ENCODE measurements around the gene LGALS1.
A peak's percentile ranks its signal among the peaks of the same experiment; 100 is the strongest.

LGALS1 gene

DNA sequence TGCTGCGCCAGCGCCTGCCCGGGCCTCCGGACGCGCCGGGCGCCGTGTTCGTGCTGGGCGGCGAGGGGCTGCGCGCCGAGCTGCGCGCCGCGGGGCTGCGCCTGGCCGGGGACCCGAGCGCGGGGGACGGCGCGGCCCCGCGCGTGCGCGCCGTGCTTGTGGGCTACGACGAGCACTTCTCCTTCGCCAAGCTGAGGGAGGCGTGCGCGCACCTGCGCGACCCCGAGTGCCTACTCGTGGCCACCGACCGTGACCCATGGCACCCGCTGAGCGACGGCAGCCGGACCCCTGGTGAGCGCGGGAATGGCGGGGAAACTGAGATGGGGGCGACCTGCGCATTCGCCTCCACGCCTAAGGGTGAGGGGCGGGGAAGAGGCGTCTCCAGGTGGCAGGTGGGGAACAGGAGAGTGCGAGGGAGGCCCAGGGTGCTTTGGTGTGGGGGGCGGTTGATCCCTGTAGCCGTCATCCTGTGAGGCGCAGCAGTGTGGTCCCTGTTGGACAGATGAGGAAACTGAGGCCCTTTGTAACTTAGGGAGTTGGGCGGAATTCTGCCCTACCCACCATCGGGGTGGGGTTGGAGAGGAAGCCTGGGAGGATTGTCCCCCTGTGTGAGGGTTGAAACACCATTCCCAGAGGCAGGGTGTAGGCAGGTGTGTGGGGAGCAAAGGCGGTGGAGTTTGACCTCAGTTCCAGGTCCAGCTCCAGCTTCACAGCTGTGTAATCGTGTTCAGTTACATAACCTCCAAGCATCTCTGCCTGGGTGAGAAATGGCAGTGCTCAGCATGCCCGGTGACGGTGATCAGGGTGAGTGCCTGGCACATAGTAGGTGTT lies 16.2 kb upstream of the LGALS1 start:
- Histone ChIP-seq H3K9ac (ENCODE audit: low read depth, low read length) (peak overlapping the region; percentile 9), H3K4me3 (ENCODE audit: low read depth, low read length) (peak overlapping the region; percentile 66), H3K36me3 (ENCODE audit: control insufficient read depth, insufficient read depth, low read length) (peaks cover 3% of the 10 kb centered on the region), H3K4me1 (ENCODE audit: control insufficient read depth, insufficient read depth, low read length) (peaks cover 2% of the 10 kb centered on the region), H3K27me3 (ENCODE audit: control insufficient read depth, insufficient read depth, low read length) (no peaks in the 10 kb centered on the region), H3K9me3 (ENCODE audit: control insufficient read depth, insufficient read depth, low read length) (no peaks in the 10 kb centered on the region)

- peak overlapping the region; percentile 66 for H3K4me3 ChIP-seq (ENCODE audit: low read depth, low read length)
- H3K4me1 ChIP-seq (ENCODE audit: control insufficient read depth, insufficient read depth, low read length) = peaks cover 2% of the 10 kb centered on the region
- H3K36me3 ChIP-seq (ENCODE audit: control insufficient read depth, insufficient read depth, low read length) = peaks cover 3% of the 10 kb centered on the region
- no peaks in the 10 kb centered on the region for H3K27me3 ChIP-seq (ENCODE audit: control insufficient read depth, insufficient read depth, low read length)
- H3K9me3 ChIP-seq (ENCODE audit: control insufficient read depth, insufficient read depth, low read length) = no peaks in the 10 kb centered on the region
- H3K9ac ChIP-seq (ENCODE audit: low read depth, low read length) = no peak overlapping the region
Measured at GRCh38 chr22:37659897-37660708, 15.3 kb upstream of the LGALS1 start.

DNA sequence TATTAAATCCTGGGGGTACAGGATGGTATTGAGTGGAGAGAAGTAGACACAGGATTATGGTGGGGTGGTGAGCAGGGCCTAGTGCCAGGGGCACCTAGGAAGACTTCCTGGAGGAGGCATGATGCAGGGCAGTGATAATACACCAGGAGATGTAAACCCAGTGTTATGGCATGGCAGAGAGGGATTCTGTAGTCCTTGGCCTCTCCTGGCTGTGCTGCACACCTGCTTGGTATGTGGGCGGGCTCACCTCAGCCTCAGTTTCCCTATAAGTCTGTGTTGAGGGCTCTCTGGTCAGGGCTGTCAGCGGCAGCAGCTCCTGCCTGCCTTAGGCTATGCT lies 14.8 kb upstream of the LGALS1 start:
- peaks cover 8% of the 10 kb centered on the region for H3K36me3 ChIP-seq (ENCODE audit: control insufficient read depth, insufficient read depth, low read length)
- peaks cover 2% of the 10 kb centered on the region for H3K4me1 ChIP-seq (ENCODE audit: control insufficient read depth, insufficient read depth, low read length)
- H3K9me3 ChIP-seq (ENCODE audit: control insufficient read depth, insufficient read depth, low read length) = no peaks in the 10 kb centered on the region
- no peak overlapping the region for H3K9ac ChIP-seq (ENCODE audit: low read depth, low read length)
- H3K4me3 ChIP-seq (ENCODE audit: low read depth, low read length) = peak overlapping the region; percentile 8
- no peaks in the 10 kb centered on the region for H3K27me3 ChIP-seq (ENCODE audit: control insufficient read depth, insufficient read depth, low read length)

DNA sequence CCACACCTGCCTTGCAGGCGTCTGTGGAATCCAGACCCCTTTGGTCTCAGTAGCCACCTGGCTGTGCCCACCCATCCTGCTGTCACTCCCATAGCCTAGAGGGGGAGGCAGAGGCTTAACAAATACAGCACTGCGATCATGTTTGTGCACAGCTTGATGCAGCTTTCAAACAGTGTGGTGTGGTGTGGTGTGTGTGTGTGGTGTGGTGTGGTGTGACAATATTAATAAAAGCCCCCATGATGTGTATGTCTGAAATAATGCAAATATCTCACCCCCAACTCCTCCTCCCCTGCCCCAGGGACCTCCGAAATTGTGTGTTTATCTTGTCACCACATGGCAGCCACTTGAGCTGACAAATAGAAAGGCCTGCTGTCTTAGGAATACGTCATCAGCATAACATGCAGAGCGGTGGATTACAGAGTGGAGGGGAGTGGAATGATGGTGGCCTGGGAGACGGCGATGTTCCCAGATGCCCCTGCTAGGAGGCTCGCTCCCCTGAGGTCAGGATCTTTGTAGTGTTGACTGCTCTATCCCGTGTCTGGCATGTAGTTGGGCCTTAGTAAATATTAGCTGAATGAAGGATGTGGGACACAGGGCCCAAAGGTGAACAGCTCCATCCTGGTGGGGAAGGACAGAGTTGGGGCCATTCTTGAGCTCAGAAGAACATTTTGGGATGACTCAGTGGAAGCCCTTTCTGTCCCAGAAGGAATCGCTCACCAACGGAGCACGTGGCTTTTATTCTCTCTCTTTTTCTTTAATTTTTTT lies 14.1 kb upstream of the LGALS1 start:
- H3K36me3 ChIP-seq (ENCODE audit: control insufficient read depth, insufficient read depth, low read length) = peaks cover 12% of the 10 kb centered on the region
- peaks cover 2% of the 10 kb centered on the region for H3K4me1 ChIP-seq (ENCODE audit: control insufficient read depth, insufficient read depth, low read length)
- H3K9me3 ChIP-seq (ENCODE audit: control insufficient read depth, insufficient read depth, low read length) = no peaks in the 10 kb centered on the region
- no peak overlapping the region for H3K9ac ChIP-seq (ENCODE audit: low read depth, low read length)
- H3K27me3 ChIP-seq (ENCODE audit: control insufficient read depth, insufficient read depth, low read length) = no peaks in the 10 kb centered on the region
- peak overlapping the region; percentile 8 for H3K4me3 ChIP-seq (ENCODE audit: low read depth, low read length)

- Histone ChIP-seq H3K36me3 (ENCODE audit: control insufficient read depth, insufficient read depth, low read length) (peaks cover 13% of the 10 kb centered on the region), H3K4me1 (ENCODE audit: control insufficient read depth, insufficient read depth, low read length) (peaks cover 2% of the 10 kb centered on the region), H3K4me3 (ENCODE audit: low read depth, low read length) (no peak overlapping the region), H3K9me3 (ENCODE audit: control insufficient read depth, insufficient read depth, low read length) (no peaks in the 10 kb centered on the region), H3K27me3 (ENCODE audit: control insufficient read depth, insufficient read depth, low read length) (no peaks in the 10 kb centered on the region), H3K9ac (ENCODE audit: low read depth, low read length) (no peak overlapping the region)
Measured at GRCh38 chr22:37662039-37662438, 13.4 kb upstream of the LGALS1 start.

DNA sequence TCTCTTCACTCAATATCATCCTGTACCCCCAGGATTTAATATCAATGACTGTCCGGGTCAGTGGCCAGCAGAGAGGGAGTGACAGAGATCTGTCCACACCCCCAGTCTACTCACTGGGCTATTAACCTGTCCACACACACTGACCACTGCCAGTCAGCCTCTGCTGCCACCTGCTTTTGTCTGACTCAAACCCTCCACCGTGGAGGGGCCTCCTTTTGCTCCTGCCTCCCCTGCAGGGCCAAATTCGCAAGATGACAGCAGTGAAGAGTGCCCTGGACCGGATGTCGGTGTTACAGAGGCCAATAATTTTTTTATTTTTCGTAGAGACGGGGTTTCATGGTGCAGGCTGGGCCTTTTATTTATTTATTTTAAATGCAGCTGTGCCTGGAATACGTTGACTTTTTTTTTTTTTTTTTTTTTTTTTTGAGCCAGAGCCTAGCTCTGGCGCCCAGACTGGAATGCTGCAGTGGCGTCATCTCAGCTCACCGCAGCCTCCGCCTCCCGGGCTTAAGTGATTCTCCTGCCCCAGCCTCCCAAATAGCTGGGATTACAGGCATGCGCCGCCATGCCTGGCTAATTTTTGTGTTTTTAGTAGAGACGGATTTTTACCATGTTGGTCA lies 11.8 kb upstream of the LGALS1 start:
- Histone ChIP-seq H3K27me3 (ENCODE audit: control insufficient read depth, insufficient read depth, low read length) (no peaks in the 10 kb centered on the region), H3K9ac (ENCODE audit: low read depth, low read length) (no peak overlapping the region), H3K4me3 (ENCODE audit: low read depth, low read length) (no peak overlapping the region), H3K9me3 (ENCODE audit: control insufficient read depth, insufficient read depth, low read length) (no peaks in the 10 kb centered on the region), H3K4me1 (ENCODE audit: control insufficient read depth, insufficient read depth, low read length) (peaks cover 5% of the 10 kb centered on the region), H3K36me3 (ENCODE audit: control insufficient read depth, insufficient read depth, low read length) (peaks cover 13% of the 10 kb centered on the region)

DNA sequence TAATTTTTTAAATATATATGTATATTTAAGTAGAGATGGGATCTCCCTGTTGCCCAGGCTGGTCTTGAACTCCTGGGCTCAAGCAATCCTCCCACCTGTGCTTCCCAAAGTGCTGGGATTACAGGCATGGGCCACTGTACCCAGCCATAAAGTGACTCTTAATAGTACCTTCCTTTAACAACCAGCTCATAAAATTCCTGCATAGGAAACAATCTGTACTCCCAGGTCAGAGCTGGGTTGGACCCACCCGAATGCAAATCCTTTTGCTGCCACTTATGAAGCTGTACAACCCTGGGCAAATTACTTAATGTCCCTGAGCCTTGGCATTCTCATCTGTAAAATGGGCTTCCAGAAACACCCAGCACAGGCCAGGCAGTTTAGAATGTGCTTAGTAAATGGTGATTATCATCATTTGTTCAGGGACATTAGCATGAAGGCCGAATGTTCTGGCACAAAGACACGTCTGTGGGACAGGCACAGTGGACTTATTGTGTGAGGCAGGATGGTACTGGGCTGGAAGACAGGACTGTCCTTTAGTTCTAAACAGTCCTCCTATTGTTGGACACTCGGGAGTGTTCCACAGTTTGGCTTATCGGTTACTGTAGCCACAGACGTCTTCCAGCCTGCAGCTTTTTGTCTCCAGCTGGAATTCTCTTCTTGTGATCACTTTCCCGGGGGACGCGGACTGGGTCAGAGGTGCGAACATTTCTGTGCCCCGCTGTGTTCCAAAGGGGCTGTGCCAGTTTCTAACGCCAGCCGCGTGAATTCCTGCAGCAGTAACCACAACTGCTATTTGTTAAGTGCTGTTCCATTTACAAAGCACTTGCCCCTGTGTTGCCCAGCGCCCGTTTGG lies 11.0 kb upstream of the LGALS1 start:
- Histone ChIP-seq H3K4me3 (ENCODE audit: low read depth, low read length) (no peak overlapping the region), H3K27me3 (ENCODE audit: control insufficient read depth, insufficient read depth, low read length) (no peaks in the 10 kb centered on the region), H3K36me3 (ENCODE audit: control insufficient read depth, insufficient read depth, low read length) (peaks cover 13% of the 10 kb centered on the region), H3K9ac (ENCODE audit: low read depth, low read length) (no peak overlapping the region), H3K9me3 (ENCODE audit: control insufficient read depth, insufficient read depth, low read length) (no peaks in the 10 kb centered on the region), H3K4me1 (ENCODE audit: control insufficient read depth, insufficient read depth, low read length) (peaks cover 5% of the 10 kb centered on the region)

- H3K27me3 ChIP-seq (ENCODE audit: control insufficient read depth, insufficient read depth, low read length) = no peaks in the 10 kb centered on the region
- peaks cover 5% of the 10 kb centered on the region for H3K4me1 ChIP-seq (ENCODE audit: control insufficient read depth, insufficient read depth, low read length)
- no peak overlapping the region for H3K9ac ChIP-seq (ENCODE audit: low read depth, low read length)
- H3K4me3 ChIP-seq (ENCODE audit: low read depth, low read length) = no peak overlapping the region
- H3K36me3 ChIP-seq (ENCODE audit: control insufficient read depth, insufficient read depth, low read length) = peaks cover 13% of the 10 kb centered on the region
- H3K9me3 ChIP-seq (ENCODE audit: control insufficient read depth, insufficient read depth, low read length) = no peaks in the 10 kb centered on the region
Measured at GRCh38 chr22:37665487-37665886, 9.9 kb upstream of the LGALS1 start.

- H3K4me3 ChIP-seq (ENCODE audit: low read depth, low read length) = no peak overlapping the region
- peaks cover 10% of the 10 kb centered on the region for H3K36me3 ChIP-seq (ENCODE audit: control insufficient read depth, insufficient read depth, low read length)
- H3K9me3 ChIP-seq (ENCODE audit: control insufficient read depth, insufficient read depth, low read length) = no peaks in the 10 kb centered on the region
- H3K9ac ChIP-seq (ENCODE audit: low read depth, low read length) = no peak overlapping the region
- H3K27me3 ChIP-seq (ENCODE audit: control insufficient read depth, insufficient read depth, low read length) = no peaks in the 10 kb centered on the region
- H3K4me1 ChIP-seq (ENCODE audit: control insufficient read depth, insufficient read depth, low read length) = peaks cover 2% of the 10 kb centered on the region
Measured at GRCh38 chr22:37669586-37669985, 5.8 kb upstream of the LGALS1 start.

DNA sequence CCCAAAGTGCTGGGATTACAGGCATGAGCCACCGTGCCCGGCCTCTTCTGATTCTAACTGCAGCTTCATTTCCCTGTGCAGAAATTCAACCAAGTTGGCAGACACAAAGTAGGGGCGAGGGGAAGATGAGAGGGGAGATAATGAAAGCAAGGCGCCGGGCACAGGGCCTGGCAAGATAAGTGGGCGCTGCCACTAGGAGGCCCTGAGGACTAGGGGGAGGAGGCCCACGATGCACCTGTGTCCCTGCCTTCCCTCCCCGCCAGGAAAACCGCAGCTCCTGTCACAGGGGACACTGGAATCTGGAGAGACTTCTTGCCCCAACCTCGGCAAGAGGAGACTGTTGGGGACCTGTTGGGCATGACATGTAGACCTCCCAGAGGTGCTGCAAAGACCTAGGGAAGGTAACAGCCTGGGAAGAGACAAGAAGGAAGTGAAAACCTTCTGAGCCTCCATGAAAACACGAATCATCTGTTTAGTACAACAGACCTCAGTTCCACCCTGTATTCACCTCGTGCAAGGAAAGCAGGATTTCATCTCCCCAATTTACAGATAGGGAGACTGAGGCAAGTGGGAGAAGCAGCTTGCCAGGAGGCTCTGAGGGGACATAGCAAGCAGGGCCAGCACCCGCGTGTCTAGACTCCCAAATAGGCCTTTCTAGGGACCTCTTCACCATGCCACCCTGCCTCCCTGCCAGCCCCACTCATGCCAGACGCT lies 3.1 kb upstream of the LGALS1 start:
- Histone ChIP-seq H3K9ac (ENCODE audit: low read depth, low read length) (no peak overlapping the region), H3K4me1 (ENCODE audit: control insufficient read depth, insufficient read depth, low read length) (peaks cover 3% of the 10 kb centered on the region), H3K9me3 (ENCODE audit: control insufficient read depth, insufficient read depth, low read length) (no peaks in the 10 kb centered on the region), H3K27me3 (ENCODE audit: control insufficient read depth, insufficient read depth, low read length) (no peaks in the 10 kb centered on the region), H3K36me3 (ENCODE audit: control insufficient read depth, insufficient read depth, low read length) (no peaks in the 10 kb centered on the region), H3K4me3 (ENCODE audit: low read depth, low read length) (no peak overlapping the region)
